IMR-90 (cell line): ENCODE results near the gene OR2F2. TPM values are rescaled to one million over a fixed set of nuclear protein-coding genes. Genes with fewer than 3 reads are reported as not detected.

Source experiments
- ATAC-seq: fragments of 200-7000 bp; cut with Tn5 transposase; 2 replicates; pipeline ENCODE4 v1.9.1; 2020; ENCODE audit warnings: low read depth, mild to moderate bottlenecking, moderate library complexity
- BruUV-seq: library from RNA; stranded (reverse); fragments of 400-500 nt; replicated peaks from 2 replicates; lab custom pipeline; 2021; lab: Mats Ljungman, UMichigan
- CTCF ChIA-PET: fragments of 300-600 bp; formaldehyde crosslinking; extraction: SDS; loops from one replicate; lab custom pipeline; 2021; ENCODE audit warnings: antibody characterized with exemption; lab: Yijun Ruan, JAX
- POLR2A ChIA-PET: fragments of 300-600 bp; sonication (Branson Sonifier 250); formaldehyde crosslinking; loops from one replicate; lab custom pipeline; 2022; ENCODE audit warnings: antibody characterized with exemption; ENCODE audit not compliant: unreplicated experiment; lab: Charles Lee
- DNase-seq: peaks from one replicate; pipeline ENCODE4 v3.0.0; 2013
- H2AFZ ChIP-seq: replicated peaks from 2 replicates; pipeline ENCODE3; 2013; ENCODE audit warnings: low read length, mild to moderate bottlenecking; ENCODE audit not compliant: poor library complexity
- H2AK5ac ChIP-seq: 2 replicates; pipeline ENCODE4 v1.6.1; 2013; ENCODE audit warnings: low read depth, low read length, inconsistent platforms
- H2AK9ac ChIP-seq: replicated peaks from 2 replicates; pipeline ENCODE3; 2013; ENCODE audit warnings: mild to moderate bottlenecking, low read depth, low read length, moderate library complexity; ENCODE audit not compliant: poor library complexity
- H2BK120ac ChIP-seq: 2 replicates; pipeline ENCODE4 v1.6.1; 2013; ENCODE audit warnings: low read depth, low read length, inconsistent platforms
- H2BK15ac ChIP-seq: 3 replicates; pipeline ENCODE4 v1.6.1; 2013; ENCODE audit warnings: low read depth, low read length, inconsistent platforms
- H2BK20ac ChIP-seq: 2 replicates; pipeline ENCODE4 v1.6.1; 2013; ENCODE audit warnings: low read depth, mild to moderate bottlenecking, inconsistent platforms, low read length, moderate library complexity
- H2BK5ac ChIP-seq: 2 replicates; pipeline ENCODE4 v1.6.1; 2013; ENCODE audit warnings: mild to moderate bottlenecking, low read depth, low read length, inconsistent platforms; ENCODE audit not compliant: poor library complexity, severe bottlenecking
- H3K14ac ChIP-seq: replicated peaks from 2 replicates; pipeline ENCODE4 v1.6.1; 2013; ENCODE audit warnings: low read depth, low read length, inconsistent platforms
- H3K18ac ChIP-seq: 2 replicates; pipeline ENCODE4 v1.6.1; 2013; ENCODE audit warnings: low read depth, low read length, control low read depth
- H3K23ac ChIP-seq: 2 replicates; pipeline ENCODE4 v1.6.1; 2013; ENCODE audit warnings: low read depth, low read length, inconsistent platforms
- H3K27ac ChIP-seq: 2 replicates; pipeline ENCODE4 v1.5.1; 2013; ENCODE audit warnings: mild to moderate bottlenecking, control low read depth, low read length; ENCODE audit not compliant: insufficient read depth
- H3K27me3 ChIP-seq: 2 replicates; pipeline ENCODE4 v1.6.1; 2013; ENCODE audit warnings: low read length; ENCODE audit not compliant: control insufficient read depth, insufficient read depth
- H3K36me3 ChIP-seq: 2 replicates; pipeline ENCODE4 v1.6.1; 2013; ENCODE audit warnings: low read length, mixed read lengths; ENCODE audit not compliant: control insufficient read depth, insufficient read depth
- H3K4ac ChIP-seq: 2 replicates; pipeline ENCODE4 v1.6.1; 2013; ENCODE audit warnings: low read depth, low read length, inconsistent platforms
- H3K4me1 ChIP-seq: 2 replicates; pipeline ENCODE4 v1.6.1; 2013; ENCODE audit warnings: low read length, mixed read lengths; ENCODE audit not compliant: control insufficient read depth, insufficient read depth
- H3K4me2 ChIP-seq: 2 replicates; pipeline ENCODE4 v1.6.1; 2013; ENCODE audit warnings: low read depth, mild to moderate bottlenecking, control low read depth, low read length, moderate library complexity
- H3K4me3 ChIP-seq: 2 replicates; pipeline ENCODE4 v1.5.1; 2013; ENCODE audit warnings: low read depth, mild to moderate bottlenecking, control low read depth, low read length, moderate library complexity; ENCODE audit not compliant: insufficient read depth
- H3K56ac ChIP-seq: 2 replicates; pipeline ENCODE4 v1.6.1; 2013; ENCODE audit warnings: low read length, inconsistent platforms; ENCODE audit not compliant: insufficient read depth; ENCODE audit errors: extremely low read depth
- H3K79me1 ChIP-seq, 2 experiments: 2 replicates each; pipeline ENCODE4 v1.6.1; 2013; ENCODE audit warnings: low read length in 2 of 2, inconsistent platforms in 1 of 2, low read depth in 1 of 2
- H3K9ac ChIP-seq: 2 replicates; pipeline ENCODE4 v1.6.1; 2013; ENCODE audit warnings: low read depth, low read length, control low read depth
- H3K9me1 ChIP-seq: 2 replicates; pipeline ENCODE4 v1.6.1; 2013; ENCODE audit warnings: low read length, inconsistent platforms; ENCODE audit not compliant: insufficient read depth
- H3K9me3 ChIP-seq: 2 replicates; pipeline ENCODE4 v1.6.1; 2013; ENCODE audit warnings: low read length; ENCODE audit not compliant: control insufficient read depth, insufficient read depth
- H4K20me1 ChIP-seq: 2 replicates; pipeline ENCODE4 v1.6.1; 2013; ENCODE audit warnings: low read length, inconsistent platforms; ENCODE audit not compliant: insufficient read depth
- H4K5ac ChIP-seq: 2 replicates; pipeline ENCODE4 v1.6.1; 2013; ENCODE audit warnings: mild to moderate bottlenecking, low read depth, low read length, control low read depth
- H4K8ac ChIP-seq, 2 experiments: 2 replicates each; pipeline ENCODE4 v1.6.1; 2013; ENCODE audit warnings: low read depth in 2 of 2, low read length in 2 of 2, control low read depth in 1 of 2, inconsistent platforms in 1 of 2
- H4K91ac ChIP-seq: 2 replicates; pipeline ENCODE4 v1.6.1; 2013; ENCODE audit warnings: low read depth, low read length, inconsistent platforms; ENCODE audit not compliant: insufficient read depth
- BHLHE40 ChIP-seq: fragments of 150-350 bp; IDR thresholded peaks from 2 replicates; pipeline ENCODE4 v1.6.1; 2016; ENCODE audit warnings: mild to moderate bottlenecking, low read depth, low read length
- CTCF ChIP-seq: conservative IDR thresholded peaks from 2 replicates; pipeline ENCODE4 v1.5.1; 2012; ENCODE audit warnings: mild to moderate bottlenecking, low read depth, low read length, improper control_type of control experiment
- FOS ChIP-seq: fragments of 150-350 bp; IDR thresholded peaks from 2 replicates; pipeline ENCODE4 v1.6.1; 2016; ENCODE audit warnings: low read depth, low read length
- MAZ ChIP-seq: IDR thresholded peaks from 2 replicates; pipeline ENCODE4 v1.6.1; 2012; ENCODE audit warnings: low read depth, mild to moderate bottlenecking, low read length, improper control_type of control experiment, moderate library complexity, borderline replicate concordance
- RAD21 ChIP-seq: IDR thresholded peaks from 2 replicates; pipeline ENCODE4 v1.6.1; 2012; ENCODE audit warnings: low read length, improper control_type of control experiment
- RCOR1 ChIP-seq: IDR thresholded peaks from 2 replicates; pipeline ENCODE4 v1.6.1; 2012; ENCODE audit warnings: mild to moderate bottlenecking, low read length, improper control_type of control experiment; ENCODE audit not compliant: insufficient replicate concordance
- RFX5 ChIP-seq: IDR thresholded peaks from 2 replicates; pipeline ENCODE4 v1.8.0; 2012; ENCODE audit warnings: low read depth, mild to moderate bottlenecking, low read length, moderate library complexity
- WGBS, 2 experiments: methylation state at CpG; one replicate each; pipeline versions ENCODE4 v1.1.5 to v1.1.7; 2013; ENCODE audit warnings: missing lambda C conversion rate in 2 of 2; ENCODE audit not compliant: insufficient read length in 1 of 2; ENCODE audit errors: extremely low coverage in 2 of 2; 5-methylcytosine and 5-hydroxymethylcytosine counted together
- dilution Hi-C: fragments of 300-500 bp; cut with HindIII; formaldehyde crosslinking; loops from one replicate; pipeline ENCODE4 v1.14.3; 2018; ENCODE audit warnings: low sequenced_read_pairs; ENCODE audit not compliant: unreplicated experiment
- in situ Hi-C: fragments of 300-500 bp; cut with MboI; formaldehyde crosslinking; loops from 3 replicates; pipeline ENCODE4 v1.14.3; 2019; ENCODE audit warnings: low sequenced_read_pairs, inconsistent platforms, mixed read lengths
- intact Hi-C: fragments of 100-400 bp; cut with micrococcal nuclease; formaldehyde crosslinking; loops from 2 replicates; pipeline ENCODE4 v1.10.0; 2022
- polyA plus RNA-seq, 3 experiments: library from polyadenylated mRNA; depleted of rRNA; stranded (reverse); fragments of >200 nt; gene quantifications; 2 replicates each; pipeline ENCODE4 v1.2.3, GENCODE V29; 2012; ENCODE audit warnings: low replicate concordance in 1 of 3
- total RNA-seq: library from RNA; depleted of rRNA; stranded (reverse); fragments of >200 nt; gene quantifications from 2 replicates; pipeline ENCODE4 v1.2.3, GENCODE V29; 2012
- TF ChIP-seq, protein P1 (sequence below): fragments of 150-350 bp; IDR thresholded peaks from 2 replicates; pipeline ENCODE4 v1.6.1; 2017; ENCODE audit warnings: mild to moderate bottlenecking, antibody characterized with exemption, low read length, low read depth

Gene OR2F2
- total and polyA plus RNA-seq, 2 of the 4 experiments (the other 2 are of a cell fraction): not detected

GRCh38 chr7:143910473-143911248, 24.4 kb upstream of the OR2F2 start (continued):
- TF ChIP-seq RFX5: no peak

- peaks cover 8% of the 10 kb centered on the region for H3K4me1 ChIP-seq
- no peak overlapping the region for H4K5ac ChIP-seq
- H2AFZ ChIP-seq: no peak overlapping the region
- no peak overlapping the region for H2BK20ac ChIP-seq
- dilution Hi-C loops (no loop called here), intact Hi-C loops (no loop called here), in situ Hi-C loops (no loop called here)
- H2AK5ac ChIP-seq: no peak overlapping the region
- no peak overlapping the region for H3K23ac ChIP-seq
- no peaks in the 10 kb centered on the region for H3K9me3 ChIP-seq
- H2BK15ac ChIP-seq: no peak overlapping the region
- TF ChIP-seq MAZ (no peak), FOS (no peak), CTCF (no peak), RAD21 (no peak), RCOR1 (no peak), BHLHE40 (no peak)
- TF ChIP-seq, protein P1, sequence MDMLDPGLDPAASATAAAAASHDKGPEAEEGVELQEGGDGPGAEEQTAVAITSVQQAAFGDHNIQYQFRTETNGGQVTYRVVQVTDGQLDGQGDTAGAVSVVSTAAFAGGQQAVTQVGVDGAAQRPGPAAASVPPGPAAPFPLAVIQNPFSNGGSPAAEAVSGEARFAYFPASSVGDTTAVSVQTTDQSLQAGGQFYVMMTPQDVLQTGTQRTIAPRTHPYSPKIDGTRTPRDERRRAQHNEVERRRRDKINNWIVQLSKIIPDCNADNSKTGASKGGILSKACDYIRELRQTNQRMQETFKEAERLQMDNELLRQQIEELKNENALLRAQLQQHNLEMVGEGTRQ: no peak
- no peak overlapping the region for H3K56ac ChIP-seq
- ATAC-seq: no peak
- H4K20me1 ChIP-seq: no peaks in the 10 kb centered on the region
- H3K79me1 ChIP-seq: no peaks in the 10 kb centered on the region
- no peak overlapping the region for H3K4me3 ChIP-seq
- H4K8ac ChIP-seq: no peak overlapping the region
- no peak overlapping the region for H3K27ac ChIP-seq
- no peaks in the 10 kb centered on the region for H3K36me3 ChIP-seq
- no peaks in the 10 kb centered on the region; the same call in 1 of the 2 replicates for H3K27me3 ChIP-seq
- H3K9ac ChIP-seq: no peak overlapping the region
- H2BK5ac ChIP-seq: no peak overlapping the region
- no peak overlapping the region for H3K14ac ChIP-seq
- no peak overlapping the region for H2AK9ac ChIP-seq
- ChIA-PET CTCF (no interaction called here), POLR2A (no interaction called here)
- no CpG with 5 or more reads among the region's 3 CpGs for WGBS, 2 experiments
- H2BK120ac ChIP-seq: no peak overlapping the region
- H3K4ac ChIP-seq: no peak overlapping the region
- H3K4me2 ChIP-seq: no peak overlapping the region
- H4K91ac ChIP-seq: no peak overlapping the region
- H3K18ac ChIP-seq: no peak overlapping the region
- DNase-seq: no peak
- BruUV-seq: no TSS peak
- H3K9me1 ChIP-seq: no peaks in the 10 kb centered on the region
These were observed 21.0 kb upstream of the OR2F2 start for GRCh38 chr7:143913945-143914615.
